Ramos (cell line): Measurements from ENCODE around the gene NUBPL.

Experiments used
- in situ Hi-C: fragments of 300-500 bp; cut with MboI; formaldehyde crosslinking; loops from one replicate; pipeline ENCODE4 v1.14.3; 2022; ENCODE audit warnings: low sequenced_read_pairs; ENCODE audit not compliant: unreplicated experiment

NUBPL gene

DNA sequence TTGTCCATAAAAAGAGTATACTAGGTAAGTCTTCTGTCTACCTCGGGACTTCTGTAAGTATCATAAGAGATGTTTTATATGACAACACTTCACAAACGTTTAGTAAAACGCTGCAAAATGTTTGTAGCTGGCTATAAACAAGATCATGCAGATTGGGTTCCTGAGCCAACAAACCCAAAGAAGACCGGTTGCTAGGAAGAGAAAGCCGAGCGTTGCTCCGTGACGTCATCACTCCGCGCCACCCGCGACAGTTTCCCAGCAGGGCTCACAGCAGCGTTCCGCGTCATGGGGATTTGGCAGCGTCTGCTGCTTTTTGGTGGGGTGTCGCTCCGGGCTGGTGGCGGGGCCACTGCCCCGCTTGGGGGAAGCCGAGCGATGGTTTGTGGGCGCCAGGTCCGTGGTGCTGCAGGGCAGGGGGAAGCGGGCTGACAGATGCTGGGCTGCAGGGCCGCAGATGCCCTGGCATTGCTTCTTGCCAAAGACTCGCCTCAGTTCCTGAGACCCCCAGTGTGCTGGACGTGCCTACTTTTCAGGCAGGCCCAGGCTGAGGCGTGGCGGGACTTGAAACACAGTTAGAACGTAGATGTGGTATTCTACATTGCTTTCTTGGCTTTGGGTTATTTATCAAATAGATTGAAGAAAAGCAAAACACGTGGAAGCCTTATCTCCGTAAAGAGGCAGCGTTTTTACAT, at the start of gene NUBPL:
TSS of gene NUBPL (plus strand) at position 250 of the 692 bp plus-strand sequence. CDS start at position 286, 36 bp downstream.
- in situ Hi-C loops, result no loop called here

DNA sequence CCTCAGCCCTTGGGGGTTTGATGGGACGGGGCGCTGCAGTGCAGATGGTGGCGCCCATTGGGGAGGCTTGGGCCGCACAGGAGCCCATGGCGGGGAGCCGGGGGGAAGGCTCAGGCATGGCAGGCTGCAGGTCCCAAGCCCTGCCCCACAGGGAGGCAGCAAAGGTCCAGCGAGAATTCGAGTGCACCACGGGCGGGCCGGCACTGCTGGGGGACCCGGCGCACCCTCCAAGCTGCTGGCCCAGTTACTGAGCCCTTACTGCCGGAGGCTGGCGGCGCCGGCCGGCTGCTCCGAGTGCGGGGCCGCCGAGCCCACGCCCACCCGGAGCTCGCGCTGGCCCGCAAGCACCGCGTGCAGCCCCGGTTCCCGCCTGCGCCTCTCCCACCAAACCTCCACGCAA, 34.1 kb upstream of the NUBPL start:
- in situ Hi-C loops, result no loop called here

DNA sequence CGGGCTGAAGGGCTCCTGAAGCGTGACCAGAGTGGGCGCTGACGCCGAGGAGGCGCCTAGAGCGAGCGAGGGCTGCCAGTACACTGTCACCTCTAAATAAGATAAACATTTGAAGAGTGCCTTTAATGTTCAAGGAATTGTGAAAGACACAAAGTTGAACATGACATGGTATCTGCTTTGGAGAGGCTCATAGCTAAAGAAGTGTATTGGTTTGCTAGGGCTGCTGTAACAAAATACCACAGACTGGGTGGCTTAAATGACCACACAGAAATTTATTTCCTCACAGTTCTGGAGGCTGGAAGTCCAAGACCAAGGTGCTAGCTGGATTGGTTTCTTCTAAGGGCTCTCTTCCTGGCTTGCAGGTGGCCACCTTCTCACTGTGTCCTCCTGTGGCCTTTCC, 33.7 kb upstream of the NUBPL start:
- in situ Hi-C loops, result no loop called here

- in situ Hi-C loops, result no loop called here
These were observed 32.2 kb upstream of the NUBPL start for GRCh38 chr14:31529053-31529452.

- in situ Hi-C loops, result no loop called here
These were observed 31.1 kb upstream of the NUBPL start for GRCh38 chr14:31530136-31530535.

DNA sequence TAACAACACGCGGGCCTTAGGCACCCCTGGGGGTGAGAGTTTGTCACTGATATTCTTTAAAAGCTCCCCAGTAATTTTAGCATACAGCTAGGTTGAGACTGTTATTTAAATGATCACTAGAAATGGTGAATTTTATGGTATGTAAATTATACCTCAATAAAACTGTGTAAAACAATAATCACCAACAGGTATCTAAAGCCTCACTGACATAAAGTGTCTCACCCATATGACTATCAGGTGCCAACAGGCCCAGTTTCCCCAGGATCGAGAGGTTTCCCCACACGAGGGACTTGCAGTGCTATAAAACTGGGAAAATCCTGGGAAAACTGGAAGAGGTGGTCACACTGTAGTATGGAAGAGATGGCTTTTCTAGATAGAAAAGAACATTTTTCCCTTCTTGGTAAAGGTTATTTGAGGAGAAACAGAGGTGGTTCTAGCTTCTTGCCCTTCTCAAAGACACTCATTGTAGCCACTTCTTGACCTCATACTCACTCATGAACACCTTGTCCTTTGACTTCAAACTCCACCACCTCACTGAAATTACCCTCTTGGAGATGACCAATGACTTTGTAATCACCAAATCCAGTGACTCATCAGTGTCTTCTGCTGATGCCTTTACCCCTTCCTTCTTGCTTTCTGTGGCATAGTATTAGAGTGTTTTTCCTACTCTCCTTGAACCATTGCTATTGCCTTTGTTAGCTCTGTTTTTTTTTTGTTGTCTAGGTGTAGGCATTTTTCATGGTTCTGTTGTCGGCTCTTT, 24.8 kb upstream of the NUBPL start:
- in situ Hi-C loops, result no loop called here

DNA sequence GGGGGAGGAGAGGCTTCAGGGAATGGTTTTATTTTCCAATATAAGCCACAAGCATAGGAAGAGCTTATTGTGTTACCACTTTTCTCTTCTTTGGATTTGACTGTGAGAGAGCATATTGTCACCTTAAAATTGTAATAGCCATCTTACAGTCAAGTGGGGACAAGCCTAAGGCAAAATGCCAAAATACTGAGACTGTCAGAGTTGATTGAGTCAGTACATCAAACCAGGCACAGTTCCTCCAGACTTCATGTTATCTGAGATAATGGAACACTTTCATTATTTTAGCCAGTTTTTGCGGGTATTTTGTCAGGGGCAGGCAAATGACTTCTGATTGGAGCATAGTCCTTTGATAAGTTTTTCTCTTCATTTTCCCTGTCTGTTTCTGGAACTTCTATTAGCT, 19.5 kb upstream of the NUBPL start:
- in situ Hi-C loops, result no loop called here

GRCh38 chr14:31543969-31544799, 17.0 kb upstream of the NUBPL start:
- in situ Hi-C loops, result no loop called here

DNA sequence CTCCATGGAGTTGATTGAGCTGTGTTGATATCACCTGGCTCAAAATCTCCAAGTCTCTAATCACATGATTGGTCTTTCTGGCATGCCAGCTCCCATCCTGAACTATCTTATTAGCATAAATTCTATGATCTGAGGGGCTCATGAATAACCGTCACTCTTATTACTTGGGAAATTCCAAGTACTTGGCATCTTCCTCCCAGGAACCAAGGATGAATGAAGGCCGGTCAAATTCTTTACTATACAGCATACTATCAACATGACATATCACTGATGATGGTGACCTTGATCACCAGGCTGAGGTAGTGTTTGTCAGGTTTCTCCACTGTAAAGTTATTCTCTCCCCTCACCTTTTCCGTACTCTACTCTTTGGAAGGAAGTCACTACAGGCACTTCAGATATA, 16.4 kb upstream of the NUBPL start:
- in situ Hi-C loops, result no loop called here

DNA sequence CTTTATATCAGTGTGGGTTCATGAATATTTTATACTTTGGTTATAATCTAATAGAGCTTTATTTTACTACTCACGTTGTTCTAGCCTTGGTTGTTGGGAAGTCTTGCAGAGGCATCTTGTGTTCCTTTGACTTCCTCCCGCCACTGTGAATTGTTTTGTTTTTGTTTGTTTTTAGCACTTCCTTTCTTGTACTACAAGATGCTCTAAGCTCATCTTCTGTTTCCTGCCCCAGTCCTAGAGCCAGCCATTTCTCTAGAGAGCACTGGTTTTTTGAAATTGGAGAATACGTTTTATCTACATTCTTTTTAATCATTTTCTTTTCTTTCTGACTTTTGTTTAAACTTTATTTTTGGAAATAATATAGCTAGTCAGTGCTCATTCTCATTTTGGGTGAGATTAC, 15.9 kb upstream of the NUBPL start:
- in situ Hi-C loops, result no loop called here

DNA sequence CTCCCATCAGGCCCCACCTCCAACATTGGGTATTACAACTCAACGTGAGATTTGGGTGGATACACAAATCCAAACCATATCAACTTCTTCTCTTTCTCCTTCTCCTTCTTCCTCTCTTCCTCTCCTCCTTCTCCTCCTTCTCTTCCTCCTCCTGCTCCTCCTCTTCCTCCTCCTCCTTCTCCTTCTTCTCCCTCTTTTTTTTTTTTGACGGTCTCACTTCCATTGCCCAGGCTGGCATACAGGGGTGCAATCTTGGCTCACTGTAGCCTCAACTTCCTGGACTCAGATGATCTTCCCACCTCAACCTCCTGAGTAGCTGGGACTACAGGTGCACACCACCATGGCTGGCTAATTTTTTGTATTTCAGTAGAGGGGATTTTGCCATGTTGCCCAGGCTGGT, 11.4 kb upstream of the NUBPL start:
- in situ Hi-C loops, result no loop called here

- in situ Hi-C loops, result no loop called here
These were observed 10.6 kb upstream of the NUBPL start for GRCh38 chr14:31550589-31550988.

DNA sequence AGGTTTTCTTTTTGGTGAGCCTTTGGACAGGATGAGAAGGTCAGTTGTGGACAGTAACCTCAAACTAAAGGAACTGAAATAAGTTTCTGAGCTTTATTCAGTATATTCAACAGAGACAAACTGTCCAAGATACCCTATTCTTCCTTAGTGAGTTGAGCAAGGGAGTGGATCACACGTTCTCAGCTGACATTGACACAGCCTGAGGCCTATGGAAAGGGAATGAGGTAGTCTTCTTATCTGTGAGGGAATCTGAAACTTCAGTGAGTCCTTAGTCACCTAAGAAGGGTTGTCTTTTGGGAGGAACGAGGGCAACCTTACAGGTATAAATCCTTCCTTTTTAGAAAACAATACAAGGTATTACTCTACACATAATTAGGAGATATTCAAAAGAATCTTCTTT, 5.0 kb upstream of the NUBPL start:
- in situ Hi-C loops, result no loop called here

DNA sequence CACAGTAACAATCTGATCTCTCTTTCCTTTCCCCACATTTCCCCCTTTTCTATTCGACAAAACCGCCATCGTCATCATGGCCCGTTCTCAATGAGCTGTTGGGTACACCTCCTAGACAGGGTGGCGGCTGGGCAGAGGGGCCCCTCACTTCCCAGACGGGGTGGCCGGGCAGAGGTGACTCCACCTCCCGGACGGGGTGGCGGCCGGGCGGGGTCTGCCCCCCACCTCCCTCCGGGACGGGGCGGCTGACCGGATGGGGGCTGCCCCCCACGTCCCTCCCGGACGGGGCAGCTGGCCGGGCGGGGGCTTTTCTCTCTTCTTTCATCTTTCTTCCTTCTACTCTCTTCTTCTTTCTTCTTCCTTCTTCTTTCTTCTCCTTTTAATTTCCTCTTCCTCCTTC, 1.3 kb upstream of the NUBPL start:
- in situ Hi-C loops, result no loop called here

- in situ Hi-C loops, result no loop called here
These were observed 447 bp upstream of the NUBPL start for GRCh38 chr14:31560759-31561154.

DNA sequence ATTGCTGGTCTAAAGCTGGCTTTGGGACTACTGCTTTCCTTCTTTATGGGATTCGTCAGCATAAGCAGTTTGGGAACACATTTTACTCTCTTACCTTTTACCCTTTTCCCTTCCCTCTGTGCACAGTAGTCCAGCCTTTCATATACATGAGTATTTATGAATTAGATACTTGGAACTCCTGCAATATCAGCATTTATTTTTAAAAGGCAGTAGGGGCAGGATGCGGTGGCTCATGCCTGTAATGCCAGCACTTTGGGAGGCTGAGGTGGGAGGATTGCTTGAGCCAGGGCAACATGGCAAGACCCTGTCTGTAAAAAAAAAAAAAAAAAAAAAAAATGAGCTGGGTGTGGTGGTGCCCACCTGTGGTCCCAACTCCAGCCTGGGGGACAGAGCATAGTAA, 3.0 kb downstream of the NUBPL start:
- in situ Hi-C loops, result no loop called here

- in situ Hi-C loops, result no loop called here
These were observed 5.3 kb downstream of the NUBPL start for GRCh38 chr14:31566456-31566855.

GRCh38 chr14:31567655-31568054, 6.5 kb downstream of the NUBPL start:
- in situ Hi-C loops, result no loop called here

- in situ Hi-C loops, result no loop called here
These were observed 7.0 kb downstream of the NUBPL start for GRCh38 chr14:31568161-31568560.

DNA sequence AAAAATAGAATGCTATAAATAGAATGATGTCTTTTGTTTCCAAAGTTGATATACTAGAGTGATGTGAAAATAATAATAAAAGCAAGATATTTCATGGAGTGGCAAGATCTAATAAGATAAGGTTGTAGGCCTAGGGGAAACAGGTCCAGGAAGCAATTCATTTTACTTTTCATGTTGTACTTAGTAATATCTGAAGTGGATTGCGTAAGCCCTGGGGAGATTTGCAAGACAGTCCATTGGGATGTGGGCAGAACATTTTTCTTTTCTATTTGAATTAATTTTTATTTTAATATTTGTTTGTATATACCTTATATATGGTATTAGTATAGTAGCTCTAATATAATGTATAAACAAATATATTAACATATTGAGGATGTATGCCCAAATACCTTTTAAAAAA, 7.5 kb downstream of the NUBPL start:
- in situ Hi-C loops, result no loop called here

DNA sequence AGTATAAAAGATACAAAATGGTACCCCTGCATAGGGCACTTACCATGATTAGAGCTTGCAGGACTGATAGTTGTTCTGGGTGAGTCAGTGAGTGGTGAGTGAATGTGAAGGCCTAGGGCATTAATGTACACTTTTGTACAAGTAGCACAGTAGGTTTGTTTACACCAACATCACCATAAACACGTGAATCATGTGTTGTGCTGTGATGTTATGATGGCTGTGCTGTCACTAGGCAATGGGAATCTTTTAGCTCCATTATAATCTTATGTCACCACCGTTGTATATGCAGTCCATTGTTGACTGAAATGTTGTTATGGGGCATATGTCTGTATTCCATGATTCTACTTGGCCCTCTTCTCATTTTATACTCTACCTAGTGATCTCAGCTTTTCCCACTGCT, 11.8 kb downstream of the NUBPL start:
- in situ Hi-C loops, result no loop called here
